Fibroblast of skin of abdomen (primary cell): ENCODE measurements around the gene GXYLT2.
"Not testable (repeated sequence)": the region's sequence is repeated elsewhere in the genome, so short reads cannot be mapped to it uniquely, and the experiment has no call there.

Experiments used
- DNase-seq: peaks from one replicate; pipeline ENCODE4 v3.0.0-alpha.2; 2013

Gene GXYLT2

GRCh38 chr3:72974956-72975355 is 87.1 kb downstream of the GXYLT2 start:
- no peak for DNase-seq

GRCh38 chr3:72976281-72976741 is 88.5 kb downstream of the GXYLT2 start:
- no peak for DNase-seq

GRCh38 chr3:72977060-72977808 is 89.4 kb downstream of the GXYLT2 start:
- no peak for DNase-seq

- no peak for DNase-seq
These were observed 94.9 kb downstream of the GXYLT2 start for GRCh38 chr3:72982609-72983366.

- DNase-seq = no peak
These were observed 97.7 kb downstream of the GXYLT2 start for GRCh38 chr3:72985576-72985975.

- no peak for DNase-seq
These were observed 103.0 kb downstream of the GXYLT2 start for GRCh38 chr3:72990701-72991395.

GRCh38 chr3:72991522-72991921 is 103.7 kb downstream of the GXYLT2 start:
- DNase-seq = no peak

- no peak for DNase-seq
These were observed 105.5 kb downstream of the GXYLT2 start for GRCh38 chr3:72993391-72993790.

- no peak for DNase-seq
These were observed 107.5 kb downstream of the GXYLT2 start for GRCh38 chr3:72995337-72995736.

GRCh38 chr3:72996121-72996472 is 108.3 kb downstream of the GXYLT2 start:
- no peak for DNase-seq

GRCh38 chr3:72996473-72997333 is 108.9 kb downstream of the GXYLT2 start, which contains the start of gene PPP4R2:
PPP4R2 (plus strand) TSS chr3:72996811; CDS start chr3:72997038, 227 bp downstream.
- DNase-seq = peak; percentile 93

GRCh38 chr3:72997421-72997961 is 109.6 kb downstream of the GXYLT2 start:
- DNase-seq = peak; percentile 63

- no peak for DNase-seq
These were observed 110.6 kb downstream of the GXYLT2 start for GRCh38 chr3:72998466-72998865.

GRCh38 chr3:72999951-73000350 is 112.1 kb downstream of the GXYLT2 start:
- no peak for DNase-seq

GRCh38 chr3:73003050-73003449 is 115.2 kb downstream of the GXYLT2 start:
- DNase-seq = not testable (repeated sequence)

GRCh38 chr3:73004316-73004715 is 116.5 kb downstream of the GXYLT2 start:
- DNase-seq = no peak

- DNase-seq = no peak
These were observed 120.3 kb downstream of the GXYLT2 start for GRCh38 chr3:73007992-73008712.

GRCh38 chr3:73009008-73009407 is 121.2 kb downstream of the GXYLT2 start:
- DNase-seq = no peak

GRCh38 chr3:73009750-73010149 is 121.9 kb downstream of the GXYLT2 start:
- no peak for DNase-seq

GRCh38 chr3:73010158-73010557 is 122.3 kb downstream of the GXYLT2 start:
- no peak for DNase-seq

GRCh38 chr3:73018298-73018697 is 130.5 kb downstream of the GXYLT2 start:
- DNase-seq = no peak
